Measurements from ENCODE around the gene CFAP210.

Gene CFAP210

DNA sequence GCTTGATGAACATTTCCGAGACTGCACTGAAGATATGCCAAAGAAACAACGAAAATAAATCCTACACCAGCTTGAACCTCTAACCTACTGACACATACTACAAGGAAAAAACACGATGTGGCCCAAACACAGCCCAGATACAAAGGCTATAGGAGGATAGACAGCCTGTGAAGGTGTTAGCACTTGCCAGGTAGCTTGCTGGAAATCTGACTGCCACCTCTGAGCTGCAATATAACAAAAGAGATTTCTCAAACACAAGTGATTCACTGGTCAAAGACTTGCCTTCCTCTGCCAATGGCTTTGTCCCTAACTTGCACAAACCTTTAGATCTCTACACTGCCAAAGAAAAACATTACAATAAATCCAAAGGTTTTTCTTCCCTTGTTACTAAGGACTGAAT, 21.1 kb downstream of the CFAP210 start:
- no peak for DNase-seq (ENCODE audit: low spot score)

- no peak for DNase-seq (ENCODE audit: low spot score)
Observed at GRCh38 chr2:169672406-169672805, 21.8 kb downstream of the CFAP210 start.

- DNase-seq (ENCODE audit: low spot score): no peak
Observed at GRCh38 chr2:169670937-169671336, 23.3 kb downstream of the CFAP210 start.

- DNase-seq (ENCODE audit: low spot score): no peak
Observed at GRCh38 chr2:169670215-169670651, 24.0 kb downstream of the CFAP210 start.

GRCh38 chr2:169667583-169667982, 26.6 kb downstream of the CFAP210 start:
- no peak for DNase-seq (ENCODE audit: low spot score)

GRCh38 chr2:169664978-169665930, 29.0 kb downstream of the CFAP210 start:
- DNase-seq (ENCODE audit: low spot score): no peak

DNA sequence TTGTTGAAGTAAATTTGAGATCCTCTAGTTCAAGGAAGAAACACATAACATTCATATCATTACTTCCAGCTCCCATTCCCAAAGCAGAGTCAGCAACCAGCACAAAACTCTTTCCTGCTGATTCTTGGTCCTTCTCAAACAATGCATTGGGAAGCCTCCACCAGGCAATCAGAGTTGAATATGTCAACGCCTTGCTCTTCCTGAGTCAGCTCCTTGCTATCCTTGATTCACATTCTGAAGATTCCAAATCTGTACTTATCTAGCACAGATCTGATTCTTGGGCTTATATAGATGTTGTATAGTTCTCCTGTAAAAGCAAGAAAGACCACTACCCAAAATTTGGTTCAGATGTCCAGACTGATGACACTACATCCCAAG, 29.6 kb downstream of the CFAP210 start:
- no peak for DNase-seq (ENCODE audit: low spot score)

GRCh38 chr2:169663247-169663646, 31.0 kb downstream of the CFAP210 start:
- no peak for DNase-seq (ENCODE audit: low spot score)

DNA sequence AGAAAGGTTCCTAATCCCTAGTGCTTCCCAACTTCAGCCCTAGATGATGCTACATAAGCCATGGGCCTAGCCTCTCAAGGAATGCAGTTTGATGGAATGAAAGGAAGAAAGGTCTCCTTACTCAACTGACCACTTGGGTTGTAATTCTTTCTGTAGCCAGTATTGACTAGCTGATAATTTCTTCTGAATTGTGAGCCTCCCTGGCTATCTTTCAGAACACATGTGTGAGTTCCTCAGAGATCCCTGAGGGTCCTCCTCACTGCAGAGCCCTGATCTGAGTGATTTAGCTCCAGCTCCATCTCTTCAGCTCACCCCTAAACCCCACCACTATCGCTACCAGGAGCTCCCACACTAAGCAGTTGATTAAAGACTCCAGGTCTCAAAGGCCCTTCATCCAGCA, 31.5 kb downstream of the CFAP210 start:
- no peak for DNase-seq (ENCODE audit: low spot score)

GRCh38 chr2:169661265-169661664, 32.9 kb downstream of the CFAP210 start:
- DNase-seq (ENCODE audit: low spot score): no peak

- DNase-seq (ENCODE audit: low spot score): no peak
Observed at GRCh38 chr2:169659320-169659719, 34.9 kb downstream of the CFAP210 start.

- DNase-seq (ENCODE audit: low spot score): no peak
Observed at GRCh38 chr2:169658877-169659276, 35.3 kb downstream of the CFAP210 start.

DNA sequence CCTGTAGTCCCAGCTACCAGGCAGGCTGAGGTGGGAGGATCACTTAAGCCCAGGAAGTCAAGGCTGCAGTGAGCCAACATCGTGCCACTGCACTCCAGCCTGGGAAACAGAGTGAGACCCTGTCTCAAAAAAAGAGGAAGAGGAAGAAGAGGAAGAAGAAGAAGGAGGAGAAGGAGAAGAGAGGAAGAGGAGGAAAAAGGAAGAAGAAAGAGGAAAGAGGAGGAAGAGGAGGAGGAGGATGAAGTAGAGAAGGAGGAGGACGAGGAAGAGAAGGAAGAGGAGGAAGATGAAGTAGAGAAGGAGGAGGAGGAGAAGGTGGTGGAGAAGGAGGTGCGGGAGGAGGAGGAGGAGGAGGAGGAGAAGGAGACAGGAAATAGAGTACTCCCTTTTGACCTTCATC, 38.0 kb downstream of the CFAP210 start:
- DNase-seq (ENCODE audit: low spot score): no peak

DNA sequence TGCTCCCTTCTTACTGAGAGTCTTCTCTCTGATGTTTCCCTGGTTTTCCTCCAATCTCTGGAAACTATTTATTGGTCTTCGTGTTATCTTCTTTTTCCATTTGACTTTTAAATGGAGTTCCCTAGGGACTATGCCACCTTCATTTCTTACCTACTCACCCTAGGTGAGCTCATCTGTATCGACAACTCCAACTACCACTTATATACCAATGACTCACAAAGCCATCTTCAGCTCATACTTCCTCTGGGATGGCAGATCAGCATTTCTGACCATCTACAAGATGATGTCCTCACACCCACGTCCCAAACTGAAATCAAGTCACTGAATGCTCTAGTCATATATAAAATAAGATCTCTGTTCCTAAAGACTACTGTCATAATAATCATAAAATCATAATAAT, 40.6 kb downstream of the CFAP210 start:
- DNase-seq (ENCODE audit: low spot score): no peak

DNA sequence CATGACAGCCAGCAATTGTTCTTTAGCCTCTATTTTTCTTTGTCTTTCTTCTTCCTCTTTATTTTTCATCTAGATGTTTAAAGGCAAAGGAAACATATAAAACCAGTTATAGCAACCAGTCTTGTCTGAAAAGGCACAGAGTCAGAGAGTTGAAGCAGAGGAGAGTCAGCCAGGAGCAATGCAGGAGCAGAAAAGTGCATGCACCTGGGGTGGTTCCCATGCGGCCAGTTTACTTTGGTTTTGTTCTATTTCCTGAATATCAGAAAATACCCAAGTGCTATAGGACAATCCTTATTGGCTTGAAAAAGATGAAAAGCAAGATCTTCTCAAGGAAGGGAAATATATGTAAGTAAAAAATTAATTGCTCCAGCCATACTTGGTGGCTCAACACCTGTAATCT, 44.9 kb downstream of the CFAP210 start:
- no peak for DNase-seq (ENCODE audit: low spot score)

DNA sequence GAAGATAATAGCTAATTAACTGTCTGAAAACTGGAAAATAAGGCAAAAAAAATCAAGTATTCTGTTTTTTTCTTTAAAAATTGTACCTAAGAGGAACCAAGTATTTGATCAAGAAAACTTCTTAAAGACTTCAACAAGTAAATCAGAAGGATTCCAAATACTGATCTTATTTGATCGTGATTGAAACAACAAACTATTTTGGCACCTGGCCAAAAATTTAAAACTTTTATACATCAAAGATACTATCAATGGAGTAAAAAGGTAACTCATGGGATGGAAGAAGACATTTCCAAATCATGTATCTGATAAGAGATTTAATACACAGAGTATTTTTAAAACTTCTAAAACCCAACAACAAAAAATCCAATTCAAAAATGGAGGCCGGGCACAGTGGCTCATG, 46.7 kb downstream of the CFAP210 start:
- DNase-seq (ENCODE audit: low spot score): no peak

DNA sequence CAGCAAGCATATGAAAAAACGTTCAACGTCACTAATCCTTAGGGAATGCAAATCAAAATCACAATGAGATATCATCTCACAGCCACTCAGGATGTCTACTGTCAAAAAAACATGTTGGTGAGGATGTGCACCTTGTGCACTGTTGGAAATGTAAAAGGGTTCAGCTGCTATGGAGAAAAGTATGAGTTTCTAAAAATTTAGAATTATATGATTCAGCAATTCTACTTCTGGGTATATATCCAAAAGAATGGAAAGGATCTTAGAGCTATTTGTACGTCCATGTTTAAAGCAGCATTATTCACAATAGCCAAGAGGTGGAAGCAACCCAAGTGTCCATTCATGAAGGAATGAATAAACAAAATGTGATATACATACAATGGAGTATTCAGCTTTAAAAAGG, 50.0 kb downstream of the CFAP210 start:
- no peak for DNase-seq (ENCODE audit: low spot score)

DNA sequence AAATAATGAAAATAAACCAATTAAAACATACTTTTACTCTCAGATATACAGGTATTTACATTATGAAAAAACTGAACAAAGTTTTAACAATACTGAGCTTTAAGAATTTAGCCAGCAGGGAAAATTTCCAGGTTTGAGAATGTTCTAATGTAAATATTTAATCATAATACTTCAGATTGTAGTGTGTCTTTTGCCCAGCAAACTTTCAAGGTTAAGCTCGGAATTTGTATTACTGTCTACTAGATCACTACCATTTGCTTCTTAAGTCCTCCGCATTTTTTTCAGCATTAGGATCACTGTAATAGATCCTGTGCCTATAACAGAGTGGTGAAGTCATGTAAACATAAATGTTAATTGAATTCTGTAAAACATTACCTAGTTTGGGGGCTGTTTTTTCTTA, 52.7 kb downstream of the CFAP210 start:
- no peak for DNase-seq (ENCODE audit: low spot score)

DNA sequence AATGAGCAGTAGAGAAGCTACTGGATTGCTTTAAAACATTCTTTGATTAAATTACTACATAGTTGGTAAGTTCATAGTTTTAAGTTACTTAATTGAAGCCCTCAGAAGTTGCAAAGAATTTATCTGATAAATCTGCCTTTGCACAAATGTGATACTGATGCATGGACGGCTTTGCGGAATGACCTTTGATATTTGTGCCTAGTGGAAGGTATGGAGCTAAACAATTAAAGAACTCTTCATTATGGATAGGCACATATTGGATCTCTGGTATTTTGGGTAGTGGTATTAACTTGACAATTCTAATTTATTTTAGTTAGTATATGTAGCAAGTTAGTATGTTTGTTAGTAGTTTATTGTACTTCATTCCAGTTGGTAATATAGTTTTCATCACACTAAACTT, 54.1 kb downstream of the CFAP210 start:
- no peak for DNase-seq (ENCODE audit: low spot score)

DNA sequence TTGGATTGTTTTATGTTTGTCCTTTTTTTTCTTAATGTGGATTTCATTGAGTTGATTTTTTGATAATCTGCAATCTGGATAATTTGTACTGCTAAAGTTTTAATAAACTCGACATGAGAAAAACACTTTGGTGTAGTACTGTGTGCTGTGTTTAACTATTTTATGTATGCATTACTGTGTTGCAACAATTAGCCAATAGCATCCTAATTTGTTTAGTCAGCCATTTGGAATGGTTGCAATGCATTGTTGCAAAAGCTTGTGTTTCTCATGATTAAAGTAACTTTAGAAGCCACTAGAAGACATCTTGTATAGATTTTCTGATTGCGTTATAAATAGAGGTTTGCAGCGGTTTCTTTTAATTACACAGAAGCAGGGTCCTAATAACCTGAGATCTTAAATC, 56.6 kb downstream of the CFAP210 start:
- no peak for DNase-seq (ENCODE audit: low spot score)

DNA sequence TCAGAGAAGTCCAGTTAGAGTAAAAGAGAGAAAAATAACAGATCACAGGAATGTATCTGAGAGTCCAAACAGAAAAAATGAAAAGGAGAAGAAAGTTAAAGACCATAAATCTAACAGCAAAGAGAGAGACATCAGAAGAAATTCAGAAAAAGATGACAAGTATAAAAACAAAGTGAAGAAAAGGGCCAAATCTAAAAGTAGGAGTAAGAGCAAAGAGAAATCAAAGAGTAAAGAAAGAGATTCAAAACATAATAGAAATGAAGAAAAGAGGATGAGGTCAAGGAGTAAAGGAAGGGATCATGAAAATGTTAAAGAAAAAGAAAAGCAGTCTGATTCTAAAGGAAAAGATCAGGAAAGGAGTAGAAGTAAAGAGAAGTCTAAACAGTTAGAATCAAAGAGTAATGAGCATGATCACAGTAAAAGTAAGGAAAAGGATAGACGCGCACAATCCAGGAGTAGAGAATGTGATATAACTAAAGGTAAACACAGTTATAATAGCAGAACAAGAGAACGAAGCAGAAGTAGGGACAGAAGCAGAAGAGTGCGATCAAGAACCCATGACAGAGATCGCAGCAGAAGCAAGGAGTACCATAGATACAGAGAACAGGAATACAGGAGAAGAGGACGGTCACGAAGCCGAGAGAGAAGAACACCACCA, 57.6 kb downstream of the CFAP210 start:
- no peak for DNase-seq (ENCODE audit: low spot score)

DNA sequence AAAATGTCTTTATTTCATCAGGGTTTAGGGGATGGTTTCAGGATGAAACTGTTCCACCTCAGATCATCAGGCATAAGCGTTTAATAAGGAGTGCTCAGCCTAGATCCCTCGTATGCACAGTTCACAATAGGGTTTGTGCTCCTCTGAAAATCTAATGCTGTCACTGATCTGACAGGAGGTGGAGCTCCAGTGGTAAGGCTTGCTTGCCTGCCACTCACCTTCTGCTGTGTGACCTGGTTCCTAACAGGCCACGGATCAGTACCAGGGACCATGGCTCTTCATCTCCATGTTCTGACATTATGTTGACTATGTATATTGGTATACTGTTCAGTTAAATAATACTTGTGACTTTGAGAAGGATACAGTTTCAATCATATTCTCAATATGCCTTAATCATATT, 68.4 kb downstream of the CFAP210 start:
- no peak for DNase-seq (ENCODE audit: low spot score)

DNA sequence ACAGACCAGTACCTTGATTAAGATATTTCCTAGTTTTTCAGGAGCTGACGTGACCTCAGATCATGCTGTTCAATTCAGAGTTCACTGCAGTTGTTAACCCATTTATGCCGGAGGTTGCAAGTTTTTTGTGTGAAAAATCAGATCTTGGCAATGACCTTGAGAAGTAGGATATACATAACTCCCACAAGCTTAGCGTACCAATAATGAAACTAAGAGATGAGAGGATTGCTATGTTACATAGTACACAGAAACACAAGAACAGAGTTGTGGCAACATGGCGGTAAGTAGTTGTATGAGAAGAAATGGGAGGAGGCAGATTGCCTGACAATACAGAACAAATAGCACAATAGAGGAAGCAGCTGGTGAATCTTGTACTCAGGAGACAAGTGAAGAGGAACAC, 71.0 kb downstream of the CFAP210 start:
- peak; percentile 32 for DNase-seq (ENCODE audit: low spot score)

- DNase-seq (ENCODE audit: low spot score): no peak
Observed at GRCh38 chr2:169620509-169620908, 73.7 kb downstream of the CFAP210 start.
